OCI-LY7 (cell line): ENCODE measurements around the gene TFCP2L1. TPM values are rescaled to one million over a fixed set of nuclear protein-coding genes. Genes with fewer than 3 reads are reported as not detected.

Experiments
- BruUV-seq: library from RNA; stranded (reverse); fragments of 400-500 nt; replicated peaks from 2 replicates; lab custom pipeline; 2021; lab: Mats Ljungman, UMichigan
- CTCF ChIA-PET: fragments of 300-600 bp; sonication (Branson Sonifier 250); formaldehyde crosslinking; loops from one replicate; lab custom pipeline; 2022; ENCODE audit warnings: antibody characterized with exemption; ENCODE audit not compliant: unreplicated experiment; lab: Charles Lee
- POLR2A ChIA-PET: fragments of 300-600 bp; sonication (Branson Sonifier 250); formaldehyde crosslinking; loops from one replicate; lab custom pipeline; 2022; ENCODE audit warnings: antibody characterized with exemption; lab: Charles Lee
- DNase-seq: peaks from one replicate; pipeline ENCODE4 v3.0.0-alpha.2; 2015; ENCODE audit warnings: low spot score
- H2AFZ ChIP-seq: fragments of 200-600 bp; sonication (generic), shearing (Covaris generic); 2 replicates; pipeline ENCODE4 v1.6.1; 2014; ENCODE audit warnings: mild to moderate bottlenecking, antibody characterized with exemption, low read length, moderate library complexity
- H3K27ac ChIP-seq: fragments of 200-600 bp; sonication (generic); 2 replicates; pipeline ENCODE4 v1.5.1; 2014; ENCODE audit warnings: mixed run types, low read depth, mild to moderate bottlenecking, moderate library complexity, low read length, inconsistent platforms; ENCODE audit not compliant: poor library complexity, severe bottlenecking
- H3K36me3 ChIP-seq: fragments of 200-600 bp; sonication (generic); 2 replicates; pipeline ENCODE4 v1.6.1; 2014; ENCODE audit warnings: mild to moderate bottlenecking, antibody characterized with exemption, low read length, moderate library complexity, mixed read lengths; ENCODE audit not compliant: insufficient read depth
- H3K4me1 ChIP-seq: fragments of 200-600 bp; sonication (generic); 2 replicates; pipeline ENCODE4 v1.5.1; 2014; ENCODE audit warnings: mild to moderate bottlenecking, low read length; ENCODE audit not compliant: insufficient read depth, poor library complexity, severe bottlenecking
- H3K4me2 ChIP-seq: fragments of 200-600 bp; sonication (generic); 2 replicates; pipeline ENCODE4 v1.6.1; 2014; ENCODE audit warnings: mild to moderate bottlenecking, low read length
- H3K4me3 ChIP-seq: fragments of 200-600 bp; sonication (generic); 2 replicates; pipeline ENCODE4 v1.5.1; 2014; ENCODE audit warnings: mild to moderate bottlenecking, low read depth, low read length; ENCODE audit not compliant: poor library complexity, severe bottlenecking
- H3K79me2 ChIP-seq: fragments of 200-600 bp; sonication (generic); 2 replicates; pipeline ENCODE4 v1.6.1; 2016; ENCODE audit warnings: low read depth, mild to moderate bottlenecking, low read length, moderate library complexity, mixed read lengths; ENCODE audit not compliant: insufficient read depth
- H3K9me2 ChIP-seq: fragments of 200-600 bp; sonication (generic); 2 replicates; pipeline ENCODE4 v1.6.1; 2016; ENCODE audit warnings: mild to moderate bottlenecking, low read length, mixed read lengths; ENCODE audit not compliant: insufficient read depth
- H3K9me3 ChIP-seq: fragments of 200-600 bp; sonication (generic); 2 replicates; pipeline ENCODE4 v1.6.1; 2014; ENCODE audit warnings: mild to moderate bottlenecking, mixed run types, low read length, mixed read lengths
- H4K20me1 ChIP-seq: fragments of 200-600 bp; sonication (generic); 2 replicates; pipeline ENCODE4 v1.6.1; 2014; ENCODE audit warnings: mild to moderate bottlenecking, antibody characterized with exemption, low read length, moderate library complexity, mixed read lengths; ENCODE audit not compliant: insufficient read depth
- CTCF ChIP-seq: fragments of 200-600 bp; sonication (generic); conservative IDR thresholded peaks from 2 replicates; pipeline ENCODE4 v1.5.1; 2014; ENCODE audit warnings: mild to moderate bottlenecking, antibody characterized with exemption, low read length, moderate library complexity, mixed read lengths
- EZH2phosphoT487 ChIP-seq: fragments of 200-600 bp; sonication (generic); IDR thresholded peaks from 2 replicates; pipeline ENCODE4 v1.6.1; 2018; ENCODE audit warnings: low read depth, borderline replicate concordance, mild to moderate bottlenecking, mixed run types, antibody characterized with exemption, low read length, moderate library complexity, mixed read lengths
- intact Hi-C: fragments of 100-400 bp; cut with micrococcal nuclease; formaldehyde crosslinking; loops from one replicate; pipeline ENCODE4 v1.10.0; 2022; ENCODE audit not compliant: unreplicated experiment
- total RNA-seq, 2 experiments: library from RNA; depleted of rRNA in 1 of 2; stranded (reverse); fragments of >200 nt in 1 of 2; shearing (Covaris generic) in 1 of 2; gene quantifications; 2 replicates each; pipeline ENCODE4 v1.2.3, GENCODE V29; 2014 to 2022

TFCP2L1 gene
- total RNA-seq, 2 experiments from 2014 or later: 0.06 to 1.4 TPM

GRCh38 chr2:121266543-121267106 is 18.4 kb downstream of the TFCP2L1 start:
- Histone ChIP-seq H3K4me3 (no peak overlapping the region), H3K4me2 (no peak overlapping the region), H3K79me2 (no peaks in the 10 kb centered on the region), H3K27ac (no peak overlapping the region), H2AFZ (no peak overlapping the region), H3K9me2 (no peaks in the 10 kb centered on the region), H3K4me1 (no peaks in the 10 kb centered on the region), H3K9me3 (no peaks in the 10 kb centered on the region), H3K36me3 (no peaks in the 10 kb centered on the region), H4K20me1 (no peaks in the 10 kb centered on the region)
- CTCF ChIA-PET: interaction anchor here (0.5 kb wide), 1 partner anchor 9 kb away, joined by 4 read pairs; no protein-coding TSS in a partner anchor
- no TSS peak for BruUV-seq
- DNase-seq: no peak
- POLR2A ChIA-PET: no interaction called here
- TF ChIP-seq CTCF: no peak
- TF ChIP-seq EZH2phosphoT487: no peak
- intact Hi-C loops: no loop called here

DNA sequence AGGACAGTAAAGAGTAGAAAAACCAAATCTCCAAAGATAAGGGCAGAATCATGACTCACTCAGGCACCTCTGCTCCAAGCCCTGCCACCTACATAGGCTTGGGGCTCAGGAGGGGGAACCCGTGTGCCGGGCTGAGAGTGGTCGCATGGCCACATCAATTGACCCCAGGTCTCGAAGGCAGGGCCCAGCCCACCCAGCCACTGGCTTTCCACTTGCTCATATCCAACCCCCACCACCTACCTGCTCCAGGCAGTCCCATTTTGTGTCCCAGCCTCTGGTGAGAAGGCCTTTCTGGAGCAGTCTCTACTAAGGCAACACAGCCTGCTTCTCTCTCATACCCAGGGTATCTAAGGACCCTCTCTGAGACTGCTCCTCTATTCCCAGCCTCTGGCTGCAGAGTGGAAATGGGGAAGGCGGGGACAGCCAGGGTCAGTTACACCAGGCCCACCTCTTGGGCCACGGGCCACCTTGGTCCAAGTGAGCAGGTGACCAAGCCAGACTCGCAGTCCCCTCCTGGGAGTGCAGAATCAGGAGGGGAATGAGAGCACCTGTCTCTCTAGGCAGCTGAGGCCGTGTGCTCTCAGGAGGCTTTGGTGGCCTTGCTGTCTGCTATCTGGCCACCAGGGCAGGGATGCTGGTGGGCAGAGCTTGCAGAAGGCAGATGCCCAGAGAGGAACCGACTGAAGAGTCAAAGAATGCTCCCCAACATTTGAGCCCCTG is 20.8 kb downstream of the TFCP2L1 start:
- H3K4me3 ChIP-seq: no peak overlapping the region
- no peak overlapping the region for H3K27ac ChIP-seq
- TF ChIP-seq CTCF (no peak), EZH2phosphoT487 (no peak)
- H3K36me3 ChIP-seq: no peaks in the 10 kb centered on the region
- no peak overlapping the region for H2AFZ ChIP-seq
- no peaks in the 10 kb centered on the region for H3K79me2 ChIP-seq
- DNase-seq: no peak
- H3K4me2 ChIP-seq: no peak overlapping the region
- POLR2A ChIA-PET: no interaction called here
- CTCF ChIA-PET: no interaction called here
- H4K20me1 ChIP-seq: no peaks in the 10 kb centered on the region
- no peaks in the 10 kb centered on the region for H3K9me3 ChIP-seq
- no TSS peak for BruUV-seq
- H3K4me1 ChIP-seq: no peaks in the 10 kb centered on the region
- no peaks in the 10 kb centered on the region for H3K9me2 ChIP-seq
- intact Hi-C loops: no loop called here
